OCI-LY3 (cell line): ENCODE measurements around the gene RUSC1.

Experiments
- H2AFZ ChIP-seq: fragments of 200-600, 300-600 bp; shearing (Covaris generic); 2 replicates; pipeline ENCODE4 v1.6.0; 2014; ENCODE audit warnings: antibody characterized with exemption, low read depth, low read length
- H3K27ac ChIP-seq: fragments of 200-600, 300-600 bp; sonication (generic); 2 replicates; pipeline ENCODE4 v1.5.1; 2014; ENCODE audit warnings: mild to moderate bottlenecking, low read length, moderate library complexity, mixed read lengths
- H3K27me3 ChIP-seq: fragments of 200-600, 300-600 bp; sonication (generic); 2 replicates; pipeline ENCODE4 v1.6.1; 2014; ENCODE audit warnings: low read depth, low read length, mixed read lengths
- H3K36me3 ChIP-seq: fragments of 200-600, 300-600 bp; sonication (generic); replicated peaks from 2 replicates; pipeline ENCODE3; 2014; ENCODE audit warnings: low read depth, low read length, mixed read lengths
- H3K4me1 ChIP-seq: fragments of 300-600, 200-600 bp; sonication (generic); 2 replicates; pipeline ENCODE4 v1.6.1; 2014; ENCODE audit warnings: low read length, mixed read lengths
- H3K4me2 ChIP-seq: fragments of 200-600, 300-600 bp; sonication (generic); 2 replicates; pipeline ENCODE4 v1.6.1; 2014; ENCODE audit warnings: low read length, mixed read lengths
- H3K4me3 ChIP-seq: fragments of 300-600, 200-600 bp; sonication (generic); 2 replicates; pipeline ENCODE4 v1.5.1; 2014; ENCODE audit warnings: antibody characterized with exemption, mild to moderate bottlenecking, low read length, moderate library complexity
- H3K79me2 ChIP-seq: fragments of 300-600, 200-600 bp; shearing (Covaris generic); 2 replicates; pipeline ENCODE4 v1.6.1; 2014; ENCODE audit warnings: mild to moderate bottlenecking, low read length, mixed read lengths
- H3K9ac ChIP-seq: fragments of 300-600, 200-600 bp; shearing (Covaris generic); 2 replicates; pipeline ENCODE4 v1.6.0; 2014; ENCODE audit warnings: mild to moderate bottlenecking, low read length, moderate library complexity
- H3K9me3 ChIP-seq: fragments of 200-600, 300-600 bp; shearing (Covaris generic); 2 replicates; pipeline ENCODE4 v1.6.1; 2014; ENCODE audit warnings: low read length, mixed read lengths; ENCODE audit not compliant: insufficient read depth
- H4K20me1 ChIP-seq: fragments of 200-600, 300-600 bp; sonication (generic); 2 replicates; pipeline ENCODE4 v1.6.1; 2016; ENCODE audit warnings: low read length, mixed read lengths; ENCODE audit not compliant: insufficient read depth
- CTCF ChIP-seq: fragments of 200-600, 300-600 bp; sonication (generic); IDR thresholded peaks from 2 replicates; pipeline ENCODE4 v1.5.1; 2014; ENCODE audit warnings: antibody characterized with exemption, low read length, low read depth
- EZH2phosphoT487 ChIP-seq: fragments of 200-600 bp; shearing (Covaris generic); IDR thresholded peaks from 2 replicates; pipeline ENCODE4 v1.6.1; 2018; ENCODE audit warnings: antibody characterized with exemption, mixed run types, low read depth

RUSC1 gene

GRCh38 chr1:155294520-155295182 lies 26.0 kb upstream of the RUSC1 start:
- Histone ChIP-seq H2AFZ (no peak overlapping the region), H4K20me1 (no peaks in the 10 kb centered on the region), H3K36me3 (no peaks in the 10 kb centered on the region), H3K9me3 (no peaks in the 10 kb centered on the region), H3K4me1 (peaks cover 8% of the 10 kb centered on the region), H3K79me2 (no peaks in the 10 kb centered on the region), H3K4me2 (no peak overlapping the region), H3K27me3 (no peaks in the 10 kb centered on the region), H3K27ac (no peak overlapping the region), H3K4me3 (no peak overlapping the region), H3K9ac (no peak overlapping the region)
- TF ChIP-seq EZH2phosphoT487 (no peak), CTCF (no peak)

GRCh38 chr1:155295183-155295941 lies 25.3 kb upstream of the RUSC1 start:
- H3K4me2 ChIP-seq = no peak overlapping the region
- H3K9me3 ChIP-seq = no peaks in the 10 kb centered on the region
- no peaks in the 10 kb centered on the region for H3K79me2 ChIP-seq
- no peak overlapping the region for H3K4me3 ChIP-seq
- H3K9ac ChIP-seq = no peak overlapping the region
- no peak for TF ChIP-seq EZH2phosphoT487
- no peak for TF ChIP-seq CTCF
- H3K27ac ChIP-seq = no peak overlapping the region
- peaks cover 8% of the 10 kb centered on the region for H3K4me1 ChIP-seq
- H4K20me1 ChIP-seq = no peaks in the 10 kb centered on the region
- no peak overlapping the region for H2AFZ ChIP-seq
- no peaks in the 10 kb centered on the region for H3K36me3 ChIP-seq
- no peaks in the 10 kb centered on the region for H3K27me3 ChIP-seq

- H3K27me3 ChIP-seq = no peaks in the 10 kb centered on the region
- H3K9ac ChIP-seq = no peak overlapping the region
- H3K4me1 ChIP-seq = peaks cover 8% of the 10 kb centered on the region
- no peak overlapping the region for H3K4me3 ChIP-seq
- H3K27ac ChIP-seq = no peak overlapping the region
- TF ChIP-seq CTCF = no peak
- no peak overlapping the region for H3K4me2 ChIP-seq
- H3K36me3 ChIP-seq = no peaks in the 10 kb centered on the region
- H2AFZ ChIP-seq = no peak overlapping the region
- no peaks in the 10 kb centered on the region for H3K9me3 ChIP-seq
- H4K20me1 ChIP-seq = no peaks in the 10 kb centered on the region
- H3K79me2 ChIP-seq = no peaks in the 10 kb centered on the region
These were observed 24.8 kb upstream of the RUSC1 start for GRCh38 chr1:155295942-155296267.

DNA sequence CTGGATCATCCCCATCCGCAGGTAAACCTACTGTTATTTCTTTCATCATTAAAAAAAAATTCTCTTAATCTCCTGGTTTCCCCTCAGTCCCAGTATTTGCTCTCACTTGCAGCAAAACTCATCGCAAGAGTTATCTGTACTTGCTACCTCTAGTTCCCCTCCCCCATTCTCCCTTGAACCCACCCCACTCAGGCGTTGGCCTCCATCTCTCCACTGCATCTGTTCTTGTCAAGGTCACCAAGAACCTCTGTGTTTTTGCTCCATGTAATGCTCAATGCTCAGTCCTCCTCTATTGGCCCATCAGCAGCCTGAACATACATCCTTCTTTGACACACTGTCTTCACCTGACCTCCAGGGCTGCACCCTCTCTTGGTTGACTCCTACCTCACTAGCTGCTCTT lies 24.0 kb upstream of the RUSC1 start:
- no peak overlapping the region for H2AFZ ChIP-seq
- H4K20me1 ChIP-seq = no peaks in the 10 kb centered on the region
- peaks cover 8% of the 10 kb centered on the region for H3K4me1 ChIP-seq
- no peaks in the 10 kb centered on the region for H3K79me2 ChIP-seq
- H3K9ac ChIP-seq = no peak overlapping the region
- H3K27ac ChIP-seq = no peak overlapping the region
- H3K9me3 ChIP-seq = no peaks in the 10 kb centered on the region
- H3K36me3 ChIP-seq = no peaks in the 10 kb centered on the region
- no peak overlapping the region for H3K4me3 ChIP-seq
- H3K27me3 ChIP-seq = no peaks in the 10 kb centered on the region
- TF ChIP-seq EZH2phosphoT487 (no peak), CTCF (no peak)
- H3K4me2 ChIP-seq = no peak overlapping the region
